ENCODE results near the gene WFIKKN1. TPM values are rescaled to one million over a fixed set of nuclear protein-coding genes. Genes with fewer than 3 reads are reported as not detected.
A peak's percentile ranks its signal among the peaks of the same experiment; 100 is the strongest.

The WFIKKN1 gene
- total and polyA plus RNA-seq, 4 donors, result 0.31 to 2.5 (median 0.61) TPM

- Histone ChIP-seq H3K9ac (ENCODE audit: insufficient read depth in 1 of 2, low read length in 2 of 2) (no peak overlapping the region), H3K9me3 (ENCODE audit: control insufficient read depth in 4 of 4, insufficient read depth in 3 of 4, low read length in 3 of 4) (no peaks in the 10 kb centered on the region), H3K36me3 (ENCODE audit: control insufficient read depth in 4 of 4, insufficient read depth in 4 of 4, low read length in 4 of 4) (peaks cover 3 to 19% (median 15%) of the 10 kb centered on the region in 4 donors), H3K27ac (ENCODE audit: low read depth in 1 of 2, low read length in 1 of 2) (peak overlapping the region; percentile 83 to 94), H3K4me1 (ENCODE audit: control insufficient read depth in 5 of 5, insufficient read depth in 5 of 5, low read length in 5 of 5) (peaks cover 4 to 37% (median 25%) of the 10 kb centered on the region in 5 donors), H3K27me3 (ENCODE audit: control insufficient read depth in 3 of 3, insufficient read depth in 3 of 3, low read length in 2 of 3) (no peaks in the 10 kb centered on the region), H3K4me3 (peak overlapping the region; percentile 84)
- ATAC-seq (ENCODE audit: insufficient read depth, low FRiP score), result no peak
- TF ChIP-seq, protein P1, sequence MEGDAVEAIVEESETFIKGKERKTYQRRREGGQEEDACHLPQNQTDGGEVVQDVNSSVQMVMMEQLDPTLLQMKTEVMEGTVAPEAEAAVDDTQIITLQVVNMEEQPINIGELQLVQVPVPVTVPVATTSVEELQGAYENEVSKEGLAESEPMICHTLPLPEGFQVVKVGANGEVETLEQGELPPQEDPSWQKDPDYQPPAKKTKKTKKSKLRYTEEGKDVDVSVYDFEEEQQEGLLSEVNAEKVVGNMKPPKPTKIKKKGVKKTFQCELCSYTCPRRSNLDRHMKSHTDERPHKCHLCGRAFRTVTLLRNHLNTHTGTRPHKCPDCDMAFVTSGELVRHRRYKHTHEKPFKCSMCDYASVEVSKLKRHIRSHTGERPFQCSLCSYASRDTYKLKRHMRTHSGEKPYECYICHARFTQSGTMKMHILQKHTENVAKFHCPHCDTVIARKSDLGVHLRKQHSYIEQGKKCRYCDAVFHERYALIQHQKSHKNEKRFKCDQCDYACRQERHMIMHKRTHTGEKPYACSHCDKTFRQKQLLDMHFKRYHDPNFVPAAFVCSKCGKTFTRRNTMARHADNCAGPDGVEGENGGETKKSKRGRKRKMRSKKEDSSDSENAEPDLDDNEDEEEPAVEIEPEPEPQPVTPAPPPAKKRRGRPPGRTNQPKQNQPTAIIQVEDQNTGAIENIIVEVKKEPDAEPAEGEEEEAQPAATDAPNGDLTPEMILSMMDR (IDR thresholded peaks at IDR 0.05; ENCODE audit: control extremely low read depth, extremely low read depth), result no peak
- no peak for DNase-seq
- WGBS, 2 donors, result 0% methylated on average over 20 to 38 of the region's 38 CpGs
These were observed 49.8 kb downstream of the WFIKKN1 start for GRCh38 chr16:680625-680945.

- no peak for DNase-seq
- 45 to 51% methylated on average over 44 of the region's 44 CpGs for WGBS, 2 donors
- peaks cover 4 to 35% (median 25%) of the 10 kb centered on the region in 5 donors for H3K4me1 ChIP-seq (ENCODE audit: control insufficient read depth in 5 of 5, insufficient read depth in 5 of 5, low read length in 5 of 5)
These were observed 50.4 kb downstream of the WFIKKN1 start for GRCh38 chr16:680967-681745.

GRCh38 chr16:681746-682427 is 51.1 kb downstream of the WFIKKN1 start:
- Histone ChIP-seq H3K36me3 (ENCODE audit: control insufficient read depth in 4 of 4, insufficient read depth in 4 of 4, low read length in 4 of 4) (peaks cover 3 to 28% (median 17%) of the 10 kb centered on the region in 4 donors), H3K9me3 (ENCODE audit: control insufficient read depth in 4 of 4, insufficient read depth in 3 of 4, low read length in 3 of 4) (no peaks in the 10 kb centered on the region), H3K4me3 (no peak overlapping the region), H3K27me3 (ENCODE audit: control insufficient read depth in 3 of 3, insufficient read depth in 3 of 3, low read length in 2 of 3) (no peaks in the 10 kb centered on the region), H3K4me1 (ENCODE audit: control insufficient read depth in 5 of 5, insufficient read depth in 5 of 5, low read length in 5 of 5) (peaks cover 4 to 35% (median 25%) of the 10 kb centered on the region in 5 donors), H3K9ac (ENCODE audit: insufficient read depth in 1 of 2, low read length in 2 of 2) (no peak overlapping the region), H3K27ac (ENCODE audit: low read depth in 1 of 2, low read length in 1 of 2) (no peak overlapping the region)
- TF ChIP-seq, protein P1 (IDR thresholded peaks at IDR 0.05; ENCODE audit: control extremely low read depth, extremely low read depth), result no peak
- DNase-seq (no peak), ATAC-seq (ENCODE audit: insufficient read depth, low FRiP score) (no peak)
- 77 to 79% methylated on average over 26 to 28 of the region's 28 CpGs for WGBS, 2 donors

More at GRCh38 chr16:680967-681745, 50.4 kb downstream of the WFIKKN1 start:
- H3K27me3 ChIP-seq (ENCODE audit: control insufficient read depth in 3 of 3, insufficient read depth in 3 of 3, low read length in 2 of 3), result no peaks in the 10 kb centered on the region
- H3K4me3 ChIP-seq, result peak overlapping the region; percentile 84
- peak overlapping the region; percentile 83 to 94 for H3K27ac ChIP-seq (ENCODE audit: low read depth in 1 of 2, low read length in 1 of 2)
- H3K9ac ChIP-seq (ENCODE audit: insufficient read depth in 1 of 2, low read length in 2 of 2), result no peak overlapping the region
- no peak for ATAC-seq (ENCODE audit: insufficient read depth, low FRiP score)
- H3K9me3 ChIP-seq (ENCODE audit: control insufficient read depth in 4 of 4, insufficient read depth in 3 of 4, low read length in 3 of 4), result no peaks in the 10 kb centered on the region
- TF ChIP-seq, protein P1 (IDR thresholded peaks at IDR 0.05; ENCODE audit: control extremely low read depth, extremely low read depth), result no peak
- peaks cover 3 to 21% (median 16%) of the 10 kb centered on the region in 4 donors for H3K36me3 ChIP-seq (ENCODE audit: control insufficient read depth in 4 of 4, insufficient read depth in 4 of 4, low read length in 4 of 4)
